ENCODE data around the gene MEX3A.
A peak's percentile ranks its signal among the peaks of the same experiment; 100 is the strongest.
"Not testable (repeated sequence)": the region's sequence is repeated elsewhere in the genome, so short reads cannot be mapped to it uniquely, and the experiment has no call there.

Gene MEX3A

GRCh38 chr1:156054500-156055280, 27.6 kb downstream of the MEX3A start, which contains the start of gene LAMTOR2:
Gene LAMTOR2, plus strand, starts transcription at chr1:156054782. Its CDS starts 108 bp downstream, at chr1:156054890.
- DNase-seq (ENCODE audit: low read depth in 2 of 2): peak; percentile 95 to 98

DNA sequence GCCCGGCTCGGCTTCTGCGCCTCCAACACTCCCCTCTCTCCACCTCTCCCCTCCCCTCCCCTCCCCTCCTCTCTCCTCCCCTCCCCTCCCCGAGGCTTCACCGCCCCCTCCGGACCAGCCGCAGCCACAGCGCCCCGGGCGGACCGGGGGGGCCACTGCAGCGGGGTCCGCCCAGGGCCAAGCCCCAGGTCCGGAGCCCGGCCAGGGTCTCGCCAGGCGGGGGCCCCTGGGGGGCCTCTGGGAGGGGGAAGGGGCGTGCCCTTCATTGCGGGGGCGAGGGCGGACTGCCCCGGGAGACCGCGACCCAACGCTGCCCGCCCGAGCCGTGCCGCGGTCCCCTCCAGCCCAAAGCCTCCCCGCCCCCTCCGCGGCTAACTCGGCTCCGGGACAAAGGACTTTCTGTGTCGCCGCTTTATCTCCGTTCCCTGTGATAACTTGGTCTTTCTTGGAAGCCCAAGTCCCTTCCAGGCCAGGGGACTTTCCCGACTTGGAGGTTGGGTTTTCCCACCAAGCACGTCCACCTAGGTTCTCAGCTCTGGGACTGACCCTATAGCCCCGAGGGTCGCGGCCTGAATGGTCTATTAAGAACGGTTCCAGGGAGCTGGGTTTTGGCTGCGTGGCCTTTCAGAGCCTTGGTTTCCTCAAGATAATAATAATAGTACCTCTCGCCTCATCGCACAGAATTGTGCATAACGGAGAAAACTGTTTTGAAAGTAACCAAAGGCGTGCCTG, 28.3 kb downstream of the MEX3A start, which contains the start of gene UBQLN4:
UBQLN4 (minus strand) TSS at position 31 of the 732 bp plus-strand sequence. CDS start 97 bp downstream, outside the sequence.
- peak; percentile 78 to 88 for DNase-seq (ENCODE audit: low read depth in 2 of 2)

- DNase-seq (ENCODE audit: low read depth in 2 of 2): peak; percentile 56 to 63
These were observed 29.1 kb downstream of the MEX3A start for GRCh38 chr1:156052862-156053767.

- no peak for DNase-seq (ENCODE audit: low read depth in 2 of 2)
These were observed 31.1 kb downstream of the MEX3A start for GRCh38 chr1:156051011-156051725.

GRCh38 chr1:156050376-156050775, 31.9 kb downstream of the MEX3A start:
- no peak for DNase-seq (ENCODE audit: low read depth in 2 of 2)

DNA sequence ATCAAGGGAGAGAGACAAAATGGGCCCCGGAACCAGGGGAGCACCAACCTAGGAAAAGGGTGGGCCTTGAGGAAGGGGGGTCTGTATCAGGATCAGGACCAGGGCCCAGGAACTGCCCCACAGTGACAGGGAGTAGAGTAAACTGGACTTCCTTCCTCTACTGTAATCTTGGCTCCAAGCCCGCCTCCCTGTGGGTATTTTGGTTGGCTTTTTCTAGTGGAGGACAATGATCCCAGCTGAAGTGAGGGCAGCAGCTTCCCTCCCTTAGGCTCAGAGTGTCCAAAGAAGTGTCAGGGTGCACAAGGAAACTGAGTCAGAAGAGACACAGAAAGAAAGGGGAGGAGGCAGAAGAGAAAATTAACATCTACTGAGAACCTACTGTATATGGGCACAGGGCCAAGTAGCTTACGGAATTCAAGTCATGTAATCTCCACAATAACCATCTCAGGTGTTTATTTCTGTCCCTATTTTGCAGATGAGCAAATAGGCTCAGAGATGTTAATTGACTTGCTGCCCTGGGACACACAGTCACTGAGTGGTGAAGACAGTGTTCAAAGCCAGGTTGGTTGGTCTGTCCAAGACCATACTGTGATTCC, 33.5 kb downstream of the MEX3A start:
- DNase-seq (ENCODE audit: low read depth in 2 of 2): no peak

DNA sequence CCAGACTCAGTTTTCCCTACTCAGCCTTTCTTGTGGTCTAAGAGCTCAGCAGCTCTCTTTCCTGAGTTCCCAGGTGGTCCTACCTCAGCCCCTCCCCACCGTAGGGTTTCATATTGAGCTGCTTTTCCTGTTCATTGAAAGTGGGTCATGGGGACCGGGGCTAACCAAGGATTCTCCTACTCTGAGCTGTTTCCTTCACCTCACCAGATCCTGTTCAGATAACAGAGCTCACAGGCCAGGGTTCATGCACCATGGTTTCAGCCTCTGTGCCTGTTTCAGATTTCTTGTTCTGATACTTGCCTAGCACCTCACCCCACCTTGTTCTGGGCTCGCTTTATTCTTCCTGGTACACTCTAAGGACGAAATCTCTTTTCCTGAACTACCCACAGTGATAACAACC, 37.2 kb downstream of the MEX3A start:
- DNase-seq (ENCODE audit: low read depth in 2 of 2): no peak

DNA sequence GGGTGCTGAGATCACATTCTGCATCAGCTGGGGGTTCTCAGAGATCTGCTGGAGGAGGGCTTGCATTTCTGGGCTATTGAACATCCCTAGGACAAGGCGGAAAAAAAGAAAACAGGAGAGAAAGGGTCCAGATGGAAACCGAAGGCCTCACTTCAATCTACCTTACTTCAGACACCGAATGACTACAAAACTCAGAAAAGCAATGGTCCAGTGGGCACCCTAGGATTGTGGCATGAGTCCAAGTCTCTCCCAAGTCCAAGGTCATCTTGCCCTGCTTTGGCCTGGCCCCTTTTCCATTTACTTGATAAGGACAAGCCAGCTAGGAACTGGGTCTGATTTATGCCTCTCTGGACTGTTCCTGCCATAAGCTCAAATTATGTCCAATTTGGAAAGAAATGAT, 39.4 kb downstream of the MEX3A start:
- DNase-seq (ENCODE audit: low read depth in 2 of 2): no peak

DNA sequence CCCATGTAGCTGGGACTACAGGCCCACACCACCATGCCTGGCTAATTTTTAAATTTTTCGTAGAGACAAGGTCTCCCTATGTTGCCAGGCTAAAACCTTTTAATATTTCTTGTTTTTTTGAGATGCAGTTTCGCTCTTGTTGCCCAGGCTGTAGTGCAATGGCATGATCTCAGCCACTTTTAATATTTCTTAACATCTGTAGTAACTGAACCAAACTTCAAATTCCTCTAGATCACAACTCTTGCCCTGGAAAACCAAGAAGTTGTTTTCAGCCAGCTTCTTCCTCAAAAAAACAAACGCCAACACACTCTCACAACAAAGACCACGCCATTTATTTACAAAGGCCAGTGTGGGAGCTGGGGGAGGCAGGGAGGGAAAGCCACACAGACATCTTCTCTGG, 47.3 kb downstream of the MEX3A start:
- not testable (repeated sequence) for DNase-seq (ENCODE audit: low read depth in 2 of 2)

DNA sequence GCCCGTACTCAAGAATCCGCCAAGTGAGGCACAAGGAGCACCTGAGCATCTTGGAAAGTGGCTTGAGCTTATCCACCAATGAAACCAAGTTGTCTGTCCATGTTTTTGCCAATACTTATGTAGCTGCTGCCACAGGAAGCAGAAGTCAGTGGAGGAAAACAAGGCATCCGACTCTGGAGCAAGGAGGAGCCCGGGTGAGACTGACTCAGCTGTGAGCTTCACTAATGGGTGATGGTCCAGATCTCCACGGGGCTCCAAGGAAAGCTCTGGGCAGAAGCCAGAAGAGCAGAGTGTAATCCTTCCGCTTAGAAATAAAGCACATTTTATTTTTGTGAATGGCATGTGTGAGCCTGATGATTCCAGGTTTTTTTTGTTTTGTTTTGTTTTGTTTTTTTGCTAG, 49.3 kb downstream of the MEX3A start:
- DNase-seq (ENCODE audit: low read depth in 2 of 2): no peak

DNA sequence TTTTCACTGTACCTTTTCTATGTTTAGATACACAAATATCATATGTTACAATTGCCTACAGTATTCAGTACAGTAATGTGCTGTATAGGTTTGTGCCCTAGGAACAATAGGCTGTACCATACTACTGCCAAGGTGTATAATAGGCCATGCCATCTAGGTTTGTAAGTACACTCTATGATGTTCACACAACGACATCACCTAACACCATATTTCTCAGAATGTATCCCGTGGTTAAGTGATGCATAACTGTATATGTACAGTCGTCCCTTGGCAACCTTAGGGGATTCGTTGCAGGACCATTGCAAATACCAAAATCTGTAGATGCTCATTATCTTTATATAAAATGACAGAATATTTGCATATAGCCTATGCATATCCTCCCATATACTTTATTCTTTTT, 55.7 kb downstream of the MEX3A start:
- no peak for DNase-seq (ENCODE audit: low read depth in 2 of 2)

GRCh38 chr1:156025876-156026275, 56.4 kb downstream of the MEX3A start:
- DNase-seq (ENCODE audit: low read depth in 2 of 2): peak in 1 of 2 donors; percentile 26

DNA sequence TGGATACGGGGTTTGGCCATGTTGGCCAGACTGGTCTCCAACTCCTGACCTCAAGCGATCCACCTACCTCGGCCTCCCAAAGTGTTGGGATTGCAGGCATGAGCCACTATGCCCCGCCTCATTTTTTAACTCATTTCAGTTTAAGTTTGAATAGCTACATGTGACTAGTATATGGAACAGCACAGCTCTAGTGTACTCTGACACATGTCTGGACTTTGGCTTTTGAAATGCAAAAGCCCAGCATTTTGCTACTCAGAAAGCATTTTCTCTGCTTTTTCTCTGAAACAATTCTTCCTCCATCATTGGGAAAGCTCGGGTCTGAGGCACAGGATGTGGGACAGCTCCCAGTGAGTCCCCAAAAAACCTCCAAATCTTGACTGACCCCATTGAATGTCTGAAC, 57.5 kb downstream of the MEX3A start:
- no peak for DNase-seq (ENCODE audit: low read depth in 2 of 2)

All from stimulated activated CD4-positive, alpha-beta T cell treated with anti-CD3 and anti-CD28 coated beads, Interleukin-4, amount 100 ng/mL, for 48 hours (primary cell).